ENCODE data around the gene RGL1. TPM values are rescaled to one million over a fixed set of nuclear protein-coding genes. Genes with fewer than 3 reads are reported as not detected.

The RGL1 gene
- polyA plus RNA-seq, 5 donors = 35.2 to 44.1 (median 41.1) TPM

DNA sequence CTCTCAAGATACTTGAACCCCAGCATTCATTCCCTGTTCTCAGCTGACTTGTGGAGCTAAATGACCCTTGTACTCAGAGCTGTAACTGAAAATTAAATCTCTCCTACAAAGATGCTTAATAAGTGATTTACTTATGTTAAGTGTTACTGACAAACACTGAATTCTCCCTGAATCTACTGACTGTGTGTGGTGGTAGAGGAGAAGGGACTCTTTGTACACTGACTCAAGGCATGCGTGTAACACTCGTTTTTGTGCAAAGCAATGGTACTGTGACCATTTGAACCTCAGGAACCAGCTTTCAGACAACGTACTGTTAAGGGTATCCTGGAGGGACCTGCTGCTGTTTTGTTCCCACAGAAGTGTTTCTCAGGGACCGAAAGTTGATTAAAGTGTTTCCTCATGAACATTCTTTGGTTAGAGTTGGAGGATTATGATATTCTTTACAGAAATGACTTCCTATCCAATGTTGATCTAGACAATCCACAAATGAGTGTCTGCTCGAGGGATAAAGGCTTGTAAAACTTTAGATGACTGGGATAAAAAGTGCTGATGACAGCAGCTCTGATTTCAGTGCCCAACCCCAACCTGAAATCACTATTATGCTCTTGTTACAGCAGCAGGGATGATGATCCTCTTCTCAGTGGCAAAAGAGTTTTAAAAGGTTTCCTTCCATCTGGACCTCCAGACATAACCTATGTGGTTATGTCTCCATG, 12.8 kb downstream of the RGL1 start:
- DNase-seq = no peak

DNA sequence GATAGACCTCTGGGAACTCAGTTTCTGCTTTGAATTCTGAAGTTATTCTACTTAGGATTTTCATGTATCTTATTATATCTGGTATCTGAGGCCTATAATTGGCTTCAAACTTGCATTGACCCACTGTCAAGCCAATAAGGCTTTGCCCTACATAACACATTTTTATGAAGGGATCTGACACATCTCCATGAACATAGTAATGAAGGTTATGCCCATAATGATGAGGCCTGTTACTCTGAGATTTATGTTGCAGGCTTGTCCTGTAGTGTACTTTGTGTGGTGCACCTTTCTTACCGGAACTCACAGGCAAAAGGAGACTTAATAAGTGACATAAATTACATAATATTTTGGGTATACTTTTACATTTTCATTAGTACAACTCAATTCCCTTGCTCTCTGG, 14.1 kb downstream of the RGL1 start:
- DNase-seq = no peak

DNA sequence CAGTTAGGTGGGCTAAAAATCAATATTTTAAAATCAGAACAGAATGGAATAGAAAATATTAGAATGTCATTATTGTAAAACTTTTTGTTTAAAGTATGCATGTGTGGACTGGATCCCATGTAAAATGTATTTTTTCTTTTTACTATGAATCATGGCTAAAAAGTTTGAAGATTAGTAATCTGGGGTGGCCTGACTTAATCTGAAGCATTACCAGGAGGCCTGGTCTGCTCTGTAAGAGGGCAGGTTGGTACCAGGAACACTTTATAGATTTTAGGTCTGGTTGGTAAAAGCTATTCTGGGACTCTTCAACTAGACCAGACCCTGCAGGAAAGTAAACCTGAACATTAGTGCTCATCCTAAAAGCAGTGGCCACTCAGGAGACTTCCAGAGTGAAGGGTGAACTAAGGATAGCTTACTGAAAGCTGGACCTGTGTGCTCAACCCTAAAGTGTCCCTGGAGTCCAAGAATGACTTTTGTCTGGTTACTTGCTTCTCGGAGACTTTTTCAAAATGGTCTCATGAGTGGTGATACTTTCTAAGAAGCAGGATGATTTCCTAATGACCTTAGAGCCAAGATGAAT, 16.5 kb downstream of the RGL1 start:
- DNase-seq = no peak

DNA sequence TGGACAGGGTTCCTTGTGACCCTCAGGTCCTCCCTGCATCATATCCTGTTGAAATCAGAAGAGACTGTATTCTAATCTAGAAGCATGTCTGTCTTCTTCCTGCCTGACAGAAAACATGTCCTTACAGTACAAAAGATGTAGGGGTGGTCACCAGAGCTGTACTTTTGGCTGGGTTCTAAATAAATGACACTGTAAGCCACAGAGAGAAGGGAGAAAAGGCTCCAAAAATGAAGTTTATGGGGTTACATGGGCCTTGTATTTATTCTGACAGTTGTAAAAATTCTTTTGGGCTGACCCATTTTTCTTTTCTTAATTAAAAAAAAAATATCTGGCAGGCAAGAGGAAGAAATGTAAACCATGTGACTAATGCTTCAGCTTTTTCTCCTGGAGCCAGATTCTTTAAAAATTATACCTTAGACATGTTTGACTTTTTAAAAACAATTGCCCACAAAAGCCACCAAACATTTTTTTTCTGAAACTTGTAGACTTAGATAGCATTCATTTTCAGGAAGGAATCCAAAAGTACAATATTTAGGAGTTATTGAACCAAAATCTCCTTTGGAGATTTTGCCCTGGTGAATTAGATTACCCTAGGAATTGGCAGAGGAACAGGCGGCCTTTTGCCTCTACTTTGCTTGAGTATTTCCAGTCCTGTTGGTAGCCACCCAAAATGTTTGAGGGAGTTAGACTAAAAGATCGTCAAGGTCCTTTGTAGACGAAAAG, 17.1 kb downstream of the RGL1 start:
- no peak for DNase-seq

DNA sequence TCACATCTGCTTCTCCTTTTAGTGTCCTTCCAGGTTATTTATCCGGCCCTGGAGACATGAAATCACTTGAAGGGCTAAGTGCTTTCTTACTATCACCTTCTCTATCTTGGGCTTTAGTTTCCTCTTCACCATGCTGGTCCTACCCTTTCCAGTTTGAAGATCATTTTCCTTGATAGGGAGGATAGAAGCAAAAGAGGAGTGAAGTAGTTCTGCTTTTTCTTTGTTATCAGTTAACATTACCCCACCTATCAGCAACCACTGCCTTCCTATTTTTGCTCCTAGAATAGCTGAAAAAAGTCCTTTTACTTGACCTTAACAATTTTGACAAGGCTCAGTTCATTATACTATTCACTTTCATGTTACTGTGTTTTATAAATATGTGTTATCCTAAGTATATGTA, 19.4 kb downstream of the RGL1 start:
- DNase-seq = no peak

DNA sequence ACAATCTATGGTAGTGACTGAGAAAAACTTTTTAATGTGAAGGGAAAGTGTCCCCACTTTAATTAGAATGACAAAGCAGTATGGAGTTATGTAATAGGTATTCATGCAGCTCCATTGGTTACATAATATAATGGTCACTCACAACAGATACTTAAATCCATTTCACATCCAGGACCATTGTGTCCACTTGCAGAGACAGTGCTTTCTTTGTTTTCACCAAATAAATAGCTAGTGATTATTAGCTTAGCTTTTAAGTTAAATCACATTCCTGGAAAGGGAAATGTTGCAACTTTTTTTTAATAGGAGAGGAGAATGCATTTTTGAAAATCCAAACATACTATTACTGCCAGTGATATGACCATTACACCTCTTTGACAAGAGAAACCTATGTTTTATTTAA, 22.9 kb downstream of the RGL1 start:
- DNase-seq = no peak

DNA sequence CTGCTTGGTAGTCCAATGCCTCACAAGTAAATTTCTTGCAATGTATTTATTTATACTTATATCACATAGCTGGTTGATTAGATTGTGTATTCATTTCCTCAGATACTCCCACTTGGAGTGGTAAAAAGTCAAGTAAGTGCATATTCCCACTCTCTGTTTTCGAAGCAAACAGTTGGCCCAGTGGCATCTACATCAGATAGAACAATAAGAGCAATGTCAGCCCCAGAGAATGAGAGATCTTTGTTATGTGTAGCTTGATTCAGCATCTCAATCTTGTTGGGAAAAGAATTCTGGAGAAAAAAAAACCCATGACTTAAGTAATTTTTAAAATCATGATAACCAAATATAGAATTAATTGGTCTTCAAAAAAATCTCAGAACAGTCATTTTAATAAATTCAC, 25.5 kb downstream of the RGL1 start:
- DNase-seq = no peak

DNA sequence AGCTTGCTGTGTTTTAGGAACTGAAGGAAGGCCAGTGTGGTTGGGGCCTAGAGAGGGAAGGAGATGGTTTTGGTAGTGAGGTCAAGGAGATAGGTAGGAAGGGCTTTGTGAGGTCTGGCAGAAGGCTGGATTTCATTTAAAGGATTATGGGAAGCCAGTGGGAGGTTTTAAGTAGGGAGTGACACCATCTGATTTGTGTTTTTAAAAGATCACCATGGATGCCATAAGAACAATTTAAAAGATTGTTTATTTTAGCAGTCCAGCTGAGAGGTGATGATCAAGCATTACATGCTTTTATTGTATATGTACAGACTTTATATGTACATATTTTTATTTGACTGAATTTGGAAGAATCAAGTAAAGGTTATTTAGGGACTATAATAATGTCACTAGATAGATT, 26.4 kb downstream of the RGL1 start:
- DNase-seq = no peak

DNA sequence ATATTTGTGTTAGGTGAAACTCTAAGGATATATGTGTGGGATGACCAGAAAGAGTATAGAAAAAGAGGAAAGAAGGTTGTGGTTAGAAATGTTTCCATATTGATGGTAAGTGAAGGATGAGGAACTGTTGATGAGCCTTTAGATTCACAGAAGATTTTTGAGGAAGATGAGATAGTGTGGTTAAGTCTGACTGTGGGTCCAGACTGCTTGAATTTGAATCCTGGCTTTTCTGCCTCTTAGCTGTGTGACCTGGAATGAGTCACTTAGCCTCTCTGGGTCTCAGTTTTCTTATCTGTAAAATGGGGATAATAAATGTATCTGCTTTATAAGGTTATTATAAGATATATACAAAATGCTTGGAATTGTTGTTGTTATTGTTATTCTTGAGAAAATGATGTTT, 27.5 kb downstream of the RGL1 start:
- no peak for DNase-seq

DNA sequence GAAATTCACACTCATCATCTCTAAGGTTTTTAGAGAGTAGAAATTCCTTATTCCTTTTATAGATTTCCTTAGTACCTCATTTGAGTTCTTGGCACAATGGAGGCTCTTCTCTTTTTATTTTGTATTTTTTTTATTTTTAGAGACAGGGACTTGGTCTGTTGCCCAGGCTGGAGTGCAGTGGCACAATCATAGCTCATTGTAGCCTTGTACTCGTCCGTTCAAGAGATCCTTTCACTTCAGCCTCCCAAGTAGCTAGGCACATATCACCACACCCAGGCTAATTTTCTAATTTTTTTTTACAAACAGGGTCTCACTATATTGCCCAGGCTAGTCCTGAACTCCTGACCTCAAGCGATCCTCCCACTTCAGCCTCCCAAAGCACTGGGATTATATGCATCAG, 29.6 kb downstream of the RGL1 start:
- no peak for DNase-seq

DNA sequence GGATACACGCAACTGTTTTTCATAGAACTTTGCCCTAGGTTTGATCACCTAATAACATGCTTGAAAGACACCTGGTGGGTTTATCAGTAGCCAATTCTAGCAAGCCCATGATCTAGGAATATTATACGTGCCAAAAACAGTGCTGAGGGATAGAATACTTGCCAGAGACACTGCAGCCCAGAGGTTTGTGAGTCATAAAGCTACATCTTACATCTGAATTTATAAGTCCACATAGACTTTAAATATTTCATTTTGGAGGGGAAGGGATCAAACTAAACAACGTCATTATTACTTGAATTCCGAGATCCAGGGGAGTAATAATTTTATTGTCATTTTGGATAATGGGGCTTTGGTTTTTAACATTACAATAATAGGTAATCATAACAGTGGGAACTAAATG, 31.7 kb downstream of the RGL1 start:
- no peak for DNase-seq

DNA sequence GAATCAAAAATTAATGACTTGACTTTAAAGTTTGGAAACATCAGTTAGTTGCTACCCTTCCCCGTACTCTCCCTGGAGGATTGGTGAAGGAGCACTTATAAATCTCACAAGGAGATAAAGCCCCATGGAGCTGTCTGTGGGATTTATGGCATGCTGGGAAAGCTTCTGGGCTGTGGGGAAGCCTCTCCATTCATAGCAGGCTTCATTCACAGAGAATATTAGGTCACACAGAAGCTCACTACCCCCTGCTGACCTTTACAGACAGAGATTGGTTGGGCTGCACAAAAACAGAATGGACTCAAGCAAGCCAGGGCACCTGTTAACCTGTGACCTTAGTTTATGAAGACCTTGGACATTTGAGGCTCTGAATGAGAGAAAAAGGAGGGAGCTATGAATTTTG, 32.1 kb downstream of the RGL1 start:
- DNase-seq = no peak

DNA sequence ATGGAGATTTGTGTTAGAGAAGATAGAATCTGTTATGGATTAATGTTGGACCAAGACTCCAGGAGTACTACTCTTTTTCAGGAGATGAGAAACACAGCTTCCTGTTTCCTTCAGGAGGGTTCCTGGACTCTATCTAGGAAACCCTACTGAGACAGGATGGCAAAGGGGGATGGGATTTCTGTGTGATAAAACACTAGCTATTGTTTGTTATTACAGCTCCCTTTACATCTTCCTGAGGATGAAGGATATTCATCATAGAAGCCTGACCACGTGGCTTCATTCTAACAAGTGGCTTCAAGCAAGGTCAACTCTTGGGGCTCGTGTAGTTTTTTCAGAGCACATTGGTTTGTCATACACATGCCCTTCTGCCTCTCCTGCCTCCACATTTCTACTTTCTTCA, 33.3 kb downstream of the RGL1 start:
- DNase-seq = no peak

DNA sequence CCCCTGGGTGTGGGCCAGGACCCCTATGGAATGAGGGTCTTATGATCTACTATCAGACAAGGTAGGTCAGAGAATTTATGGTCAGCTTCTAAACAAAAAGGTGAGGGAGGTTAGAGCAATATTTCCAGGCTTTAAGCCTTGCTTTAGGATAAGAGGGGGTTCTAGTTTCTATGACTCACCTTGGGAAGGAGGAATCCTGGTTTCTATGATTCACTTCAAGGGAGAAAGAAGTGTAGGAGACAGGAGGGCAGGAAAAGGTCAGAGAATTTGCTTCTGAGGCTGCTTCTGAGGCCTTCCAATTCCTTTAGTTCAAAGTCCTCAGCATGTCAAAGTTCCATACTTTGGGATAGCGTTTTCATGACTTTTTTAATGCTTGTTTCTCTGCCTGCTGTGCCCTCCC, 35.2 kb downstream of the RGL1 start:
- DNase-seq = no peak

DNA sequence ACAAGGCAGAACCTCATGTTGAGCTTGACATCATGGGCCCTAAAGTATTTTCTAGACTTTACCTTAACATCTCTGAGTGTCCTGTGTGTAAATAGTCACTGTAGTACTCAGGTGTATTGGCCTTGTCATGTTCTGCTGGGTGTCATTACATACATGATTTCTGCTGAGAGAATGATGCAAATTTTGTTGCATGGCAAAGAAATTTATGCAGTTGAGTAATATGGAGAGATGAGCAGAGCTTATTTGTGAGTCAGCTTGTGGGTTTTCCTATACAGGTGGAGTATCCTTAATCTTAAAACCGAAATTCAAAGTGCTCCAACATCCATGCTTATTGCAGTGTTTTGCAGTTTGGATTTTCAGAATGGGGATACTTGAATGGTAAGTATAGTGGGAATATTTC, 36.6 kb downstream of the RGL1 start:
- no peak for DNase-seq

DNA sequence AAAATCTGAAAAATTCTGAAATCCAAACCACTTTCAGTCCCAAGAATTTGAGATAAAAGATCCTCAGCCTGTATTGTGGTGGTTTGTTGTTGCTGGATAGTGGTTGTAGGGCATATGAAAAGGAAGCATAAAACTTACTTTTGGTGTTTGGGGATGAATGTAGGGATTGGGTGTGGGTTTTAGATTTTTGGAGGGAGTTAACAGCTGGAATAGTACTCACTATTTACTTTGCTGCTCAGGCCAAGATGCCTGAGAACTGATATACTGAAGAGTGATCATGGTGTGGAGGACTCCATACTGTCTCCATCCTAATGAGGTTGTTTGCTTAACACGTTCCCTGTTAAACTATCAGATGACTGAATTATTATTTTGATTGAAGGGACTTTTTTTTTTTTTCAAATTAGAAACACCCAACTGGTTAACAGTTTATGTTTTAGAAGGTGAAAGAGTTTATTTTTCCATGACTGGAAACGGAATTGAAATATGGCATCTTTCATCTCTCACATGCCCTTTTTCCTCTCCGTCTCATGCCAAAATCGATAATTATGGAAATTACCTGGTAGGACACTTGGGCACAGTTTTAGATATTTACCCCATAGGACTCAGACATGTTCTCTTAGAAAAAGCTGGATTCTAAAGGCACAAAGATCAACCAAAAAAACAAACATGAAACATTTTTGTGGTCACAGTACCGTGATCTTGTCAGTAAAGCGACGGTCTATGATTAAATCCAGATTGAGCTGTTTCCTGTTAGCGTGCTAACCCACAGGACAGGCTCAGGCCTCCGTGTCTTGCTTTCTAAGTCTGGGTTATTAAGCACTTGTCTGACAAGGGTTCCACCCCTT, 37.3 kb downstream of the RGL1 start:
- DNase-seq = peak; percentile 63 to 65

DNA sequence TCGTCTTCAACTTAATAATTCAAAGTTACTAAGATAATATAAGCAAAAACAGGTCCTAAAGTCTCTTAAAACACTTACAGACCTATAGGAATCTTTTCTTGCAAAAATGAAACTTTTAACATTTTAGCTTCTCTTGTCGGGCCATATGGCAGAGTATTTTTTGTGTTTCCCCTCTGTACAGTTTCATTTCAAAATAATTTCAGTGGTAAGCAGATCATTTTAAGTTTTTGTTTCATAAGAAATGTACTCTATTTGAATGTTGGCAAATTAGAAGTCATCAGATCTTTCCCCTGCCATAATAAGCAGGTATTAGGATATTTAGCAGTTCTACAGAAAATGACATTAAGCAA, 37.9 kb downstream of the RGL1 start:
- no peak for DNase-seq

DNA sequence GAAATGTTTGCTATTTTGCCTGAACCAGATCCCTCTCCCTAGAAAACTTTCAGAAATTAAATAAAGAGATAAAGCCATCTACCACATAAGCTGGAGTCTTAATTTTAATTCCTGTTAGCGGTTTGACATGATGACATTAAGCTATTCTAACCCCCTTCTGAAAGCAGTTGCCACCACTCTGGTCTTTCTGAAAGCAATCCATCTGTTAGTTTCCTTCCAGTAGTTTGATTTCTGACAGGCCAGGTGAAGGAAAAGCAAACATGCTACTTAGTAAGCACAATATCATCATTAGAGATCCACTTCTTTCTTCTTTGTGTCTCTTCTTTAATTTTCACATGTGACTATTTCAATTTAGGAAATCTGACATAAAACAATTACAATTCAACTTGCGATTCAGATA, 39.9 kb downstream of the RGL1 start:
- DNase-seq = no peak

DNA sequence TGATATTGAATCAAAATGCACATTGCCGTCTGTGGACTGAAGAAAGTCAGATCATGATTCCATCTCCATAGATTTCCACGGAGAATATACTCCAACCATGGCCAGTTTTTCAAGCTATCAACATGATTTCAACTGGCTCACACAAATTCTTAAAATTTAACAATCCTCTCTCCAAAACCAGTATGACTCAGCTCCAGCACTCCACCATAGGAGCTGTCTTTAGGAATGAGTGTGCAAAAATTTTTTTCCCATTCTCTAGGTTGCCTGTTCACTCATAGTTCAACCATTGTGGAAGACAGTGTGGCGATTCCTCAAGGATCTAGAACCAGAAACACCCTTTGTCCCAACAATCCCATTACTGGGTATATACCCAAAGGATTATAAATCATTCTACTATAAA, 40.8 kb downstream of the RGL1 start:
- DNase-seq = no peak

DNA sequence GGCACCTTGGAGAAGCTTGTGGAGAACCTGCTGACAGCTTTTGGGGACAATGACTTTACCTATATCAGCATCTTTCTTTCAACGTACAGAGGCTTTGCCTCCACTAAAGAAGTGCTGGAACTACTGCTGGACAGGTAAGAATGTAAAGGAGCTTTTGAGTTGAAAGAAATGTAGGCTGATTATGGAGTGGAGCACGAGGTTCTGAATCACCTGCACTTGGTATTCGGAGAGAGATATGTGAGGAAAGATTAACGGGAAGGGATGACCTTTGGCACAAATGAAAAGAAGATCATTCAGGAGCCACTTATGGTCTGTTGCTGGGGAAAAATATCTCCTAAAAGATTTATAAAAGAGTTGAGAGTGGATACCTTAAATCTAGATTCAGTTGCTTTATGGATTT, 42.7 kb downstream of the RGL1 start:
- DNase-seq = no peak

DNA sequence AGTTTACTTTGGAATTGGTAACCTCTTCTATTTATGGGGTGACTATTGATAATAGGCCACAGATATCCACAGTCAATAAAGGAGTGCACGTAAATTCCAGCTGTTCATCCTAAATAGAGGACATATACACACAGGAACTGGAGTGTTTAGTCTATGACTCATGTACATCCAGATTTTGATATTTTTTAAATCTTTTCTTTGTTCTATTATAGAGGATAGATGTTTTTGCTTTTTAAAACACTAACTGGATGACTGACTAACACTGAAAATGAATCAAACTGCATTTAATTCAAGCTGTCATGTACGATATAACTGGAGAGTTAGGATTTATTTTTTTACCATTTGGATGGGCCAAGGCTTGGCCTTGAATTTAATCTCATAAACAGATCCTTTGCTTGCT, 45.9 kb downstream of the RGL1 start:
- no peak for DNase-seq

DNA sequence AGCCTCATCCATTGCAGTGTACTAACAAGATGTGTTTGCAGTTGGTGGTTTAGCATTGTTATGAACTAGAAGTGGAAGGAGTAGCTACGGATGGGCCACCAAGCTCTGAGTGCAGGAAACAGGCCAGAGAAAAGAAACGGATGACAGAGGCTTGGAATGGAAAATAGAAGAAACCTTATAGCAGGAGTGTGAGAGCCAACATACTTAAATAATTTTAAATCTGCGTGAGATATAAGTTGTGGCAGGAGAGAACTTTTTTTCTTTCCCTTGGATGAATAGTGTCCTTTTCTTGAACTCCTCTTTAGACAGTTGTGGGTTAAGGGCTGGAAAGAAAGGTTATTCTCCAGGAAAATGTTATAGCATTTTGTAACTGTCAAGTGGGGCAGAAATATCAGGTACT, 54.2 kb downstream of the RGL1 start:
- DNase-seq = no peak

DNA sequence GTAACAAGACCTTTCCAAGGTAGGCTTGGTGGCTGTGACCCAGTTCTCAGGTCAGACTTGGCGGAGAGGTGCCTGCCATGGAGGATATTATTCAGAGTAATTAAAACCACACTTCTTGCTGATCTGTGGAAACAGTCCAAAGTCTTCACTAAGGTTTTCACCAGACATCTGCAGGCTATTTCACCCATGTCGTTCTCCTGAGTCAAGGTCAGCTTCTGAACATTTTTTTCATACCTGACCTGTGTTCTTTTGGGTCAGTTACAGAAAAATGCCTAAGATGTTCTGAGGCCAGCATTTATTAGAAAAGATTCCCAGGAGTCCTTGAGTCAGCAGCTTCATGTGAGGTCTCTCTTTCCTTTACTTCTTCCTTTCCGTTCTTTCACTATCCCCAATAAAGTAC, 54.9 kb downstream of the RGL1 start:
- DNase-seq = no peak
